HEK293 (cell line): ENCODE measurements around the gene IPO5.

ENCODE experiments used
- ATF2 ChIP-seq: fragments of 450-650 bp; formaldehyde crosslinking; IDR thresholded peaks from 2 replicates; pipeline ENCODE4 v1.5.1; 2016; ENCODE audit warnings: missing biosample characterization, missing genetic modification characterization, low read depth
- GFI1B ChIP-seq: fragments of 450-650 bp; formaldehyde crosslinking; IDR thresholded peaks from 2 replicates; pipeline ENCODE4 v1.5.1; 2016; ENCODE audit warnings: missing biosample characterization, missing genetic modification characterization
- PBX3 ChIP-seq: sonication (generic); formaldehyde crosslinking; IDR thresholded peaks from 2 replicates; pipeline ENCODE4 v1.8.1; 2022; ENCODE audit warnings: mild to moderate bottlenecking, moderate library complexity, missing genetic modification reagents
- SCRT1 ChIP-seq: fragments of 450-650 bp; formaldehyde crosslinking; IDR thresholded peaks from 2 replicates; pipeline ENCODE4 v1.5.1; 2016; ENCODE audit warnings: missing biosample characterization, missing genetic modification characterization, borderline replicate concordance
- ZIC2 ChIP-seq: fragments of 450-650 bp; formaldehyde crosslinking; IDR thresholded peaks from 2 replicates; pipeline ENCODE4 v1.5.1; 2016; ENCODE audit warnings: missing biosample characterization, missing genetic modification characterization
- ZNF112 ChIP-seq: fragments of 450-650 bp; formaldehyde crosslinking; IDR thresholded peaks from 2 replicates; pipeline ENCODE4 v1.5.0; 2017; ENCODE audit warnings: missing biosample characterization, missing genetic modification characterization
- ZNF155 ChIP-seq: fragments of 450-650 bp; formaldehyde crosslinking; IDR thresholded peaks from 2 replicates; pipeline ENCODE4 v1.5.1; 2016; ENCODE audit warnings: missing biosample characterization, missing genetic modification characterization
- ZNF19 ChIP-seq: fragments of 450-650 bp; formaldehyde crosslinking; IDR thresholded peaks from 2 replicates; pipeline ENCODE4; 2016; ENCODE audit warnings: missing biosample characterization, missing genetic modification characterization, low read depth
- ZNF2 ChIP-seq: fragments of 450-650 bp; formaldehyde crosslinking; IDR thresholded peaks from 2 replicates; pipeline ENCODE4 v1.5.1; 2016; ENCODE audit warnings: missing biosample characterization, missing genetic modification characterization
- ZNF302 ChIP-seq: fragments of 450-650 bp; formaldehyde crosslinking; IDR thresholded peaks from 2 replicates; pipeline ENCODE4 v1.5.1; 2016; ENCODE audit warnings: missing biosample characterization, missing genetic modification characterization, low read depth
- ZNF37A ChIP-seq: fragments of 450-650 bp; IDR thresholded peaks from 2 replicates; pipeline ENCODE4 v1.5.1; 2018; ENCODE audit warnings: missing biosample characterization, missing genetic modification characterization
- ZNF423 ChIP-seq: fragments of 450-650 bp; formaldehyde crosslinking; IDR thresholded peaks from 2 replicates; pipeline ENCODE4 v1.5.1; 2016; ENCODE audit warnings: missing biosample characterization, missing genetic modification characterization
- ZNF510 ChIP-seq: fragments of 450-650 bp; formaldehyde crosslinking; IDR thresholded peaks from 2 replicates; pipeline ENCODE4 v1.5.1; 2018; ENCODE audit warnings: mild to moderate bottlenecking, missing genetic modification characterization, missing biosample characterization; ENCODE audit not compliant: insufficient replicate concordance
- ZNF621 ChIP-seq: fragments of 450-650 bp; formaldehyde crosslinking; IDR thresholded peaks from 2 replicates; pipeline ENCODE4 v1.5.1; 2017; ENCODE audit warnings: missing biosample characterization, missing genetic modification characterization
- ZNF664 ChIP-seq: fragments of 450-650 bp; formaldehyde crosslinking; IDR thresholded peaks from 2 replicates; pipeline ENCODE4 v1.5.1; 2016; ENCODE audit warnings: missing biosample characterization, missing genetic modification characterization
- ZNF768 ChIP-seq: fragments of 450-650 bp; formaldehyde crosslinking; IDR thresholded peaks from 2 replicates; pipeline ENCODE4 v1.5.1; 2018; ENCODE audit warnings: missing biosample characterization, mild to moderate bottlenecking, missing genetic modification characterization
- TF ChIP-seq, protein P1 (sequence below): fragments of 450-650 bp; formaldehyde crosslinking; IDR thresholded peaks from 2 replicates; pipeline ENCODE4 v1.5.1; 2016; ENCODE audit warnings: missing biosample characterization, missing genetic modification characterization
- TF ChIP-seq, protein P2 (sequence below): fragments of 450-650 bp; formaldehyde crosslinking; IDR thresholded peaks from 2 replicates; pipeline ENCODE4 v1.5.1; 2016; ENCODE audit warnings: missing biosample characterization, missing genetic modification characterization
- TF ChIP-seq, protein P3 (sequence below): fragments of 450-650 bp; formaldehyde crosslinking; IDR thresholded peaks from 2 replicates; pipeline ENCODE4 v1.5.1; 2017; ENCODE audit warnings: missing biosample characterization, missing genetic modification characterization
- TF ChIP-seq, protein P4 (sequence below): fragments of 450-650 bp; formaldehyde crosslinking; IDR thresholded peaks from 2 replicates; pipeline ENCODE4 v1.5.1; 2017; ENCODE audit warnings: missing biosample characterization, missing genetic modification characterization
- TF ChIP-seq, protein P5 (sequence below): fragments of 450-650 bp; formaldehyde crosslinking; IDR thresholded peaks from 2 replicates; pipeline ENCODE4 v1.5.1; 2016; ENCODE audit warnings: missing biosample characterization, missing genetic modification characterization
- TF ChIP-seq, protein P6 (sequence below): fragments of 450-650 bp; formaldehyde crosslinking; IDR thresholded peaks from 2 replicates; pipeline ENCODE4 v1.5.1; 2016; ENCODE audit warnings: missing biosample characterization, missing genetic modification characterization

IPO5 gene

GRCh38 chr13:97944396-97945029 lies 9.0 kb upstream of the IPO5 start (continued):
- TF ChIP-seq, protein P1, sequence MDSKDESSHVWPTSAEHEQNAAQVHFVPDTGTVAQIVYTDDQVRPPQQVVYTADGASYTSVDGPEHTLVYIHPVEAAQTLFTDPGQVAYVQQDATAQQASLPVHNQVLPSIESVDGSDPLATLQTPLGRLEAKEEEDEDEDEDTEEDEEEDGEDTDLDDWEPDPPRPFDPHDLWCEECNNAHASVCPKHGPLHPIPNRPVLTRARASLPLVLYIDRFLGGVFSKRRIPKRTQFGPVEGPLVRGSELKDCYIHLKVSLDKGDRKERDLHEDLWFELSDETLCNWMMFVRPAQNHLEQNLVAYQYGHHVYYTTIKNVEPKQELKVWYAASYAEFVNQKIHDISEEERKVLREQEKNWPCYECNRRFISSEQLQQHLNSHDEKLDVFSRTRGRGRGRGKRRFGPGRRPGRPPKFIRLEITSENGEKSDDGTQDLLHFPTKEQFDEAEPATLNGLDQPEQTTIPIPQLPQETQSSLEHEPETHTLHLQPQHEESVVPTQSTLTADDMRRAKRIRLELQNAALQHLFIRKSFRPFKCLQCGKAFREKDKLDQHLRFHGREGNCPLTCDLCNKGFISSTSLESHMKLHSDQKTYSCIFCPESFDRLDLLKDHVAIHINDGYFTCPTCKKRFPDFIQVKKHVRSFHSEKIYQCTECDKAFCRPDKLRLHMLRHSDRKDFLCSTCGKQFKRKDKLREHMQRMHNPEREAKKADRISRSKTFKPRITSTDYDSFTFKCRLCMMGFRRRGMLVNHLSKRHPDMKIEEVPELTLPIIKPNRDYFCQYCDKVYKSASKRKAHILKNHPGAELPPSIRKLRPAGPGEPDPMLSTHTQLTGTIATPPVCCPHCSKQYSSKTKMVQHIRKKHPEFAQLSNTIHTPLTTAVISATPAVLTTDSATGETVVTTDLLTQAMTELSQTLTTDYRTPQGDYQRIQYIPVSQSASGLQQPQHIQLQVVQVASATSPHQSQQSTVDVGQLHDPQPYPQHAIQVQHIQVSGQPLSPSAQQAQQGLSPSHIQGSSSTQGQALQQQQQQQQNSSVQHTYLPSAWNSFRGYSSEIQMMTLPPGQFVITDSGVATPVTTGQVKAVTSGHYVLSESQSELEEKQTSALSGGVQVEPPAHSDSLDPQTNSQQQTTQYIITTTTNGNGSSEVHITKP (tag by site-specific recombination), result no peak
- TF ChIP-seq ZNF423 (tag by site-specific recombination) (no peak), ZNF621 (tag by site-specific recombination) (no peak), ZNF155 (tag by site-specific recombination) (no peak), ZNF302 (tag by site-specific recombination) (no peak), ATF2 (tag by site-specific recombination) (no peak), ZNF510 (tag by site-specific recombination) (no peak), PBX3 (CRISPR knock-in tag) (no peak), GFI1B (tag by site-specific recombination) (peak; percentile 93), ZNF112 (no peak), ZNF19 (tag by site-specific recombination) (no peak), SCRT1 (tag by site-specific recombination) (no peak), ZNF37A (no peak), ZIC2 (tag by site-specific recombination) (no peak), ZNF768 (tag by site-specific recombination) (no peak), ZNF2 (no peak), ZNF664 (no peak)
- TF ChIP-seq, protein P2, sequence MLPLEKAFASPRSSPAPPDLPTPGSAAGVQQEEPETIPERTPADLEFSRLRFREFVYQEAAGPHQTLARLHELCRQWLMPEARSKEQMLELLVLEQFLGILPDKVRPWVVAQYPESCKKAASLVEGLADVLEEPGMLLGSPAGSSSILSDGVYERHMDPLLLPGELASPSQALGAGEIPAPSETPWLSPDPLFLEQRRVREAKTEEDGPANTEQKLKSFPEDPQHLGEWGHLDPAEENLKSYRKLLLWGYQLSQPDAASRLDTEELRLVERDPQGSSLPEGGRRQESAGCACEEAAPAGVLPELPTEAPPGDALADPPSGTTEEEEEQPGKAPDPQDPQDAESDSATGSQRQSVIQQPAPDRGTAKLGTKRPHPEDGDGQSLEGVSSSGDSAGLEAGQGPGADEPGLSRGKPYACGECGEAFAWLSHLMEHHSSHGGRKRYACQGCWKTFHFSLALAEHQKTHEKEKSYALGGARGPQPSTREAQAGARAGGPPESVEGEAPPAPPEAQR (tag by site-specific recombination), result no peak
- TF ChIP-seq, protein P3, sequence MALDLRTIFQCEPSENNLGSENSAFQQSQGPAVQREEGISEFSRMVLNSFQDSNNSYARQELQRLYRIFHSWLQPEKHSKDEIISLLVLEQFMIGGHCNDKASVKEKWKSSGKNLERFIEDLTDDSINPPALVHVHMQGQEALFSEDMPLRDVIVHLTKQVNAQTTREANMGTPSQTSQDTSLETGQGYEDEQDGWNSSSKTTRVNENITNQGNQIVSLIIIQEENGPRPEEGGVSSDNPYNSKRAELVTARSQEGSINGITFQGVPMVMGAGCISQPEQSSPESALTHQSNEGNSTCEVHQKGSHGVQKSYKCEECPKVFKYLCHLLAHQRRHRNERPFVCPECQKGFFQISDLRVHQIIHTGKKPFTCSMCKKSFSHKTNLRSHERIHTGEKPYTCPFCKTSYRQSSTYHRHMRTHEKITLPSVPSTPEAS (tag by site-specific recombination), result no peak
- TF ChIP-seq, protein P4, sequence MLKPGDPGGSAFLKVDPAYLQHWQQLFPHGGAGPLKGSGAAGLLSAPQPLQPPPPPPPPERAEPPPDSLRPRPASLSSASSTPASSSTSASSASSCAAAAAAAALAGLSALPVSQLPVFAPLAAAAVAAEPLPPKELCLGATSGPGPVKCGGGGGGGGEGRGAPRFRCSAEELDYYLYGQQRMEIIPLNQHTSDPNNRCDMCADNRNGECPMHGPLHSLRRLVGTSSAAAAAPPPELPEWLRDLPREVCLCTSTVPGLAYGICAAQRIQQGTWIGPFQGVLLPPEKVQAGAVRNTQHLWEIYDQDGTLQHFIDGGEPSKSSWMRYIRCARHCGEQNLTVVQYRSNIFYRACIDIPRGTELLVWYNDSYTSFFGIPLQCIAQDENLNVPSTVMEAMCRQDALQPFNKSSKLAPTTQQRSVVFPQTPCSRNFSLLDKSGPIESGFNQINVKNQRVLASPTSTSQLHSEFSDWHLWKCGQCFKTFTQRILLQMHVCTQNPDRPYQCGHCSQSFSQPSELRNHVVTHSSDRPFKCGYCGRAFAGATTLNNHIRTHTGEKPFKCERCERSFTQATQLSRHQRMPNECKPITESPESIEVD, result peak; percentile 84
- TF ChIP-seq, protein P5, sequence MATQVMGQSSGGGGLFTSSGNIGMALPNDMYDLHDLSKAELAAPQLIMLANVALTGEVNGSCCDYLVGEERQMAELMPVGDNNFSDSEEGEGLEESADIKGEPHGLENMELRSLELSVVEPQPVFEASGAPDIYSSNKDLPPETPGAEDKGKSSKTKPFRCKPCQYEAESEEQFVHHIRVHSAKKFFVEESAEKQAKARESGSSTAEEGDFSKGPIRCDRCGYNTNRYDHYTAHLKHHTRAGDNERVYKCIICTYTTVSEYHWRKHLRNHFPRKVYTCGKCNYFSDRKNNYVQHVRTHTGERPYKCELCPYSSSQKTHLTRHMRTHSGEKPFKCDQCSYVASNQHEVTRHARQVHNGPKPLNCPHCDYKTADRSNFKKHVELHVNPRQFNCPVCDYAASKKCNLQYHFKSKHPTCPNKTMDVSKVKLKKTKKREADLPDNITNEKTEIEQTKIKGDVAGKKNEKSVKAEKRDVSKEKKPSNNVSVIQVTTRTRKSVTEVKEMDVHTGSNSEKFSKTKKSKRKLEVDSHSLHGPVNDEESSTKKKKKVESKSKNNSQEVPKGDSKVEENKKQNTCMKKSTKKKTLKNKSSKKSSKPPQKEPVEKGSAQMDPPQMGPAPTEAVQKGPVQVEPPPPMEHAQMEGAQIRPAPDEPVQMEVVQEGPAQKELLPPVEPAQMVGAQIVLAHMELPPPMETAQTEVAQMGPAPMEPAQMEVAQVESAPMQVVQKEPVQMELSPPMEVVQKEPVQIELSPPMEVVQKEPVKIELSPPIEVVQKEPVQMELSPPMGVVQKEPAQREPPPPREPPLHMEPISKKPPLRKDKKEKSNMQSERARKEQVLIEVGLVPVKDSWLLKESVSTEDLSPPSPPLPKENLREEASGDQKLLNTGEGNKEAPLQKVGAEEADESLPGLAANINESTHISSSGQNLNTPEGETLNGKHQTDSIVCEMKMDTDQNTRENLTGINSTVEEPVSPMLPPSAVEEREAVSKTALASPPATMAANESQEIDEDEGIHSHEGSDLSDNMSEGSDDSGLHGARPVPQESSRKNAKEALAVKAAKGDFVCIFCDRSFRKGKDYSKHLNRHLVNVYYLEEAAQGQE (tag by site-specific recombination), result no peak
- TF ChIP-seq, protein P6, sequence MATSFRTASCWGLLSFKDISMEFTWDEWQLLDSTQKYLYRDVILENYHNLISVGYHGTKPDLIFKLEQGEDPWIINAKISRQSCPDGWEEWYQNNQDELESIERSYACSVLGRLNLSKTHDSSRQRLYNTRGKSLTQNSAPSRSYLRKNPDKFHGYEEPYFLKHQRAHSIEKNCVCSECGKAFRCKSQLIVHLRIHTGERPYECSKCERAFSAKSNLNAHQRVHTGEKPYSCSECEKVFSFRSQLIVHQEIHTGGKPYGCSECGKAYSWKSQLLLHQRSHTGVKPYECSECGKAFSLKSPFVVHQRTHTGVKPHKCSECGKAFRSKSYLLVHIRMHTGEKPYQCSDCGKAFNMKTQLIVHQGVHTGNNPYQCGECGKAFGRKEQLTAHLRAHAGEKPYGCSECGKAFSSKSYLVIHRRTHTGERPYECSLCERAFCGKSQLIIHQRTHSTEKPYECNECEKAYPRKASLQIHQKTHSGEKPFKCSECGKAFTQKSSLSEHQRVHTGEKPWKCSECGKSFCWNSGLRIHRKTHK (tag by site-specific recombination), result no peak
